Erythroblast (primary cell): ENCODE measurements around the gene FIBCD1.

Experiments used
- GATA1 ChIP-seq: IDR thresholded peaks from 2 replicates; pipeline ENCODE4 v1.6.1; 2011; ENCODE audit warnings: low read depth, mild to moderate bottlenecking, control low read depth, low read length, moderate library complexity
- POLR2A ChIP-seq: IDR thresholded peaks from 2 replicates; pipeline ENCODE4 v1.6.1; 2011; ENCODE audit warnings: mild to moderate bottlenecking, low read length

- no peak for TF ChIP-seq POLR2A
- no peak for TF ChIP-seq GATA1
Observed at GRCh38 chr9:130862217-130862616, 76.8 kb downstream of the FIBCD1 start.
